Mucosa of rectum (tissue), 2 donors: ENCODE data around the gene TMEM255B.
"Not testable (repeated sequence)": the region's sequence is repeated elsewhere in the genome, so short reads cannot be mapped to it uniquely, and the experiment has no call there.

Experiments used
- H3K27ac ChIP-seq, 2 donors: one replicate each; pipeline ENCODE4 v1.7.0; 2013; ENCODE audit warnings: inconsistent platforms in 2 of 2, low read depth in 2 of 2, low read length in 2 of 2
- H3K27me3 ChIP-seq, 2 donors: one replicate each; pipeline ENCODE4 v1.7.0; 2013; ENCODE audit warnings: low read length in 2 of 2; ENCODE audit not compliant: control insufficient read depth in 2 of 2, insufficient read depth in 2 of 2
- H3K36me3 ChIP-seq, 2 donors: one replicate each; pipeline ENCODE4 v1.7.0; 2013; ENCODE audit warnings: low read length in 2 of 2; ENCODE audit not compliant: control insufficient read depth in 2 of 2, insufficient read depth in 2 of 2
- H3K4me1 ChIP-seq, 2 donors: one replicate each; pipeline ENCODE4 v1.7.0; 2013; ENCODE audit warnings: low read length in 2 of 2, mild to moderate bottlenecking in 1 of 2; ENCODE audit not compliant: control insufficient read depth in 2 of 2, insufficient read depth in 2 of 2
- H3K4me3 ChIP-seq, 2 donors: one replicate each; pipeline ENCODE4 v1.7.0; 2013; ENCODE audit warnings: low read length in 2 of 2
- H3K9ac ChIP-seq, 2 donors: one replicate each; pipeline ENCODE4 v1.7.0; 2013; ENCODE audit warnings: low read length in 2 of 2, low read depth in 1 of 2, mild to moderate bottlenecking in 1 of 2
- H3K9me3 ChIP-seq, 2 donors: one replicate each; pipeline ENCODE4 v1.7.0; 2013; ENCODE audit warnings: low read length in 2 of 2; ENCODE audit not compliant: control insufficient read depth in 2 of 2
- donor health status: healthy.
- donor health status: Normal muscosa, but diverticular disease.

The TMEM255B gene

GRCh38 chr13:113821847-113822246 lies 62.8 kb downstream of the TMEM255B start:
- no peaks in the 10 kb centered on the region for H3K9me3 ChIP-seq
- H3K4me1 ChIP-seq: peaks cover 2 to 5% of the 10 kb centered on the region in 2 donors
- H3K4me3 ChIP-seq: no peak overlapping the region
- no peak overlapping the region for H3K27ac ChIP-seq
- H3K27me3 ChIP-seq: no peaks in the 10 kb centered on the region
- peaks cover 12 to 22% of the 10 kb centered on the region in 2 donors for H3K36me3 ChIP-seq
- no peak overlapping the region for H3K9ac ChIP-seq

DNA sequence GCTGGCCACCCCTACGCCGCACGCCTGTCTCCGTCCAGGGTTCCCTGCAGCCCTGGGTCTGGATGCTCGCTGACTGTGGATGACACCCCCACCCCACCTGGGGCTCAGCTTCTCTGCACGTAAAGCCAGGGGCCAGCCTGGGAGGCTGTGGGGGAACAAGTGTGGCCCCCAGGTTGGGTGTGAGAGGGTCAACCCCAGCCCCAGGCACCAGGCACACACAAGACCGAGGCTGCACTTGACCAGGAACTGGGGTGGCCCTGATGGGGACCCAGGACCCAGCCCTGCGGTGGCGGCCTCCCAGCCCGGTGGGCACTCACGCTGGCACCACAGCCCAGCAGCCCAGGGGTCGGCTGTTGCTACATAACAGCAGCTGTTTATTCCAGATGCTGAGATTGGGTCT lies 63.2 kb downstream of the TMEM255B start:
- no peak overlapping the region for H3K9ac ChIP-seq
- peaks cover 2 to 5% of the 10 kb centered on the region in 2 donors for H3K4me1 ChIP-seq
- no peak overlapping the region for H3K4me3 ChIP-seq
- H3K36me3 ChIP-seq: peaks cover 15 to 26% of the 10 kb centered on the region in 2 donors
- no peak overlapping the region for H3K27ac ChIP-seq
- no peaks in the 10 kb centered on the region for H3K9me3 ChIP-seq
- H3K27me3 ChIP-seq: no peaks in the 10 kb centered on the region

DNA sequence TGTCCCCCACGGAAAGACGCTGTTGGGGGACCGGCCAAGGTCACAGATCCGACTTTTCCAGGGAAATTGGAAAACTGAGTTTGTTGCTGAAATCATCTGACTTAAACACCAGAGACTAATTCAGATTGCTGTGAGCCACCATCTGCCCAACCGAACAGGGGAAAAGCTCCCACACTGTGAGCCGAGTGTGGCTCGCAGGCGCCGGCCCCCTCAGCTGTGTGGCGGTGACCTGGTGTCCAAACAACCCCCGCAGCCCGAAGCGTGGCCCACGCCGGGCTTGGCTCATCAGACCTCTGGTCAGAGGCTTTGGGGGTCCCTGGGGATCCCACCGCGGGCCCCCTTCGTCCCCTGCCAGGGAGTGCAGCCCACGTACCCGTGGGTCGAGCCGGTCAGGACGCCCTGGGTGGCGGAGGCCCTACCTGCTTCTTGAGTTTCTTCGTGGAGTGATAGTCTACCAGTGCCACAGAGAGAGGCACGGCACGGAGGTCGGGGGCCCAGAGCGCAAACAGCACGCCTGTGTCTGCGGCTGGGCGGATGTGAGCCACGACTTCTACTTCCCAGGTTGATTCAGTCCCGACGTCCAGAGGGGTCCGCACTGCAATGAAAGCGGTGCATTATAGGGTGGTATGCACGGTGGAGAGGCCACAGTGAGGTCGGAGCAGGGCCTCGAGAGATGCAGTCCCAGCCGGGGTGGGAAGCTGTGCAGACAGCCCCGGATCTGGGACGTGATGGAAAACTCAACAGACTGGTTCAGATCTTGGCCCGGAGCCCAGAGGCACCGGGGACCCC lies 64.1 kb downstream of the TMEM255B start:
- Histone ChIP-seq H3K36me3 (peaks cover 20 to 30% of the 10 kb centered on the region in 2 donors), H3K9me3 (no peaks in the 10 kb centered on the region), H3K9ac (no peak overlapping the region), H3K4me3 (no peak overlapping the region), H3K27me3 (no peaks in the 10 kb centered on the region), H3K27ac (no peak overlapping the region), H3K4me1 (peaks cover 2 to 5% of the 10 kb centered on the region in 2 donors)

- Histone ChIP-seq H3K9me3 (no peaks in the 10 kb centered on the region), H3K27me3 (no peaks in the 10 kb centered on the region), H3K4me1 (peaks cover 2 to 5% of the 10 kb centered on the region in 2 donors), H3K9ac (no peak overlapping the region), H3K36me3 (peaks cover 24 to 36% of the 10 kb centered on the region in 2 donors), H3K4me3 (no peak overlapping the region), H3K27ac (no peak overlapping the region)
Observed at GRCh38 chr13:113823771-113824170, 64.7 kb downstream of the TMEM255B start.

GRCh38 chr13:113825841-113826240 lies 66.8 kb downstream of the TMEM255B start:
- H3K27ac ChIP-seq: no peak overlapping the region
- H3K4me1 ChIP-seq: peaks cover 2 to 5% of the 10 kb centered on the region in 2 donors
- peaks cover 26 to 36% of the 10 kb centered on the region in 2 donors for H3K36me3 ChIP-seq
- H3K27me3 ChIP-seq: no peaks in the 10 kb centered on the region
- H3K9ac ChIP-seq: no peak overlapping the region
- H3K9me3 ChIP-seq: no peaks in the 10 kb centered on the region
- no peak overlapping the region for H3K4me3 ChIP-seq

DNA sequence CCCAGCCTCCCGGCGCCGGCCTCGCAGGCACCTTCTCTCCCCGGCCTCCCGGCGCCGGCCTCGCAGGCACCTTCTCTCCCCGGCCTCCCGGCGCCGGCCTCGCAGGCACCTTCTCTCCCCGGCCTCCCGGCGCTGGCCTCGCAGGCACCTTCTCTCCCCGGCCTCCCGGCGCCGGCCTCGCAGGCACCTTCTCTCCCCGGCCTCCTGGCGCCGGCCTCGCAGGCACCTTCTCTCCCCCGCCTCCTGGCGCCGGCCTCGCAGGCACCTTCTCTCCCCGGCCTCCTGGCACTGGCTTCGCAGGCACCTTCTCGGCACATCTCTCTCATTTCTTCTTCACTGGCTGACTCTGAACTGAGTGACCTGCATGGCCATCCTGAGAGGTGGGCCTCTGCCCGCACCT lies 67.4 kb downstream of the TMEM255B start:
- not testable (repeated sequence) for H3K4me1 ChIP-seq, H3K9ac ChIP-seq, H3K4me3 ChIP-seq, H3K27me3 ChIP-seq, H3K27ac ChIP-seq, H3K9me3 ChIP-seq
- H3K36me3 ChIP-seq: peaks cover 24 to 36% of the 10 kb centered on the region in 2 donors

DNA sequence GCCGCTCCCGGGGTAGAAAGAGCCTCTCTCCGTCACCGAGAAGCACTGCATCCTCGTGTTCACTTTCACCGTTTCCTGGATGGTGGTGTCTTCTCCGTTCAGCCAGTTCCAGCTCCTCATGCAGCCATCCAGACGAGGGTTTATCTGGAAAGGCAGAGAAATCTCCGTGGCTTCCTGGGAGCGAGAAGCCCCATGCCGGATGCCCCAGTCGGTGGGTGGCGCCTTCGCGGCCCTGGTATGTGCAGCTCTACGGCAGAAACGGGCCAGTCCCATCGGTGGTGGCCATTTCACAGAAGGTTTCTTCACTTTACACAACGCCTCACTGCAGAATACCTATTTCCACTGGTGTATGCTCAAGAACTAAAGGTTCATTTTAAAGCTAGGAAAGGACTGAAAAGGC lies 68.0 kb downstream of the TMEM255B start:
- no peak overlapping the region for H3K9ac ChIP-seq
- no peaks in the 10 kb centered on the region for H3K4me1 ChIP-seq
- H3K27ac ChIP-seq: no peak overlapping the region
- H3K4me3 ChIP-seq: no peak overlapping the region
- no peaks in the 10 kb centered on the region for H3K27me3 ChIP-seq
- no peaks in the 10 kb centered on the region for H3K9me3 ChIP-seq
- peaks cover 21 to 33% of the 10 kb centered on the region in 2 donors for H3K36me3 ChIP-seq

DNA sequence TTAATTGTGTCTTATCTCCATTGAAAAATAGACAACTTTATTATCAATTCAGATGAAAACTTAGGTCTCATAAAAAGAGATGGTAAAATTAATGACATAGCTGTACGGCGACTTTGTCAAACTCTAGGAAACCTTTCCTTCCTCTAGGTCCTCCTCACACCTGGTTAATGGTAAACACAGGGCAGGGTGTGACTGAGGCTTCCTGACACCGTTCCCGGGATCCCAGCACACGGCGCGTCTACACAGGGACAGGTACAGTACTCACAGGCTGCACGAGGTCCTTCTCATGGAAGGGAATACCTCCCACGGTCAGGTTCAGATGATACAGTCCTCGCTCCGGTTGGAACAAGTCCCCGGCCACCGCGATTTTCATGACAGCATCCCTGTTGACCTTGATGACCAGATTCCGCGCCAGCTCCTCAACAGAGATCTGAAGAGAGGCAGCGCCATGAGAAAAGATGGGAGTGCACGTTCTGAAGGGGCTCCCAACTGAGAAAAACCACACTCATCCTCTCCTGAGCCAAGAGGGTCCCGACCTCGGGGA lies 69.3 kb downstream of the TMEM255B start:
- H3K36me3 ChIP-seq: peaks cover 28 to 31% of the 10 kb centered on the region in 2 donors
- H3K9me3 ChIP-seq: no peaks in the 10 kb centered on the region
- no peak overlapping the region for H3K27ac ChIP-seq
- H3K4me3 ChIP-seq: no peak overlapping the region
- no peak overlapping the region for H3K9ac ChIP-seq
- no peaks in the 10 kb centered on the region for H3K27me3 ChIP-seq
- no peaks in the 10 kb centered on the region for H3K4me1 ChIP-seq

DNA sequence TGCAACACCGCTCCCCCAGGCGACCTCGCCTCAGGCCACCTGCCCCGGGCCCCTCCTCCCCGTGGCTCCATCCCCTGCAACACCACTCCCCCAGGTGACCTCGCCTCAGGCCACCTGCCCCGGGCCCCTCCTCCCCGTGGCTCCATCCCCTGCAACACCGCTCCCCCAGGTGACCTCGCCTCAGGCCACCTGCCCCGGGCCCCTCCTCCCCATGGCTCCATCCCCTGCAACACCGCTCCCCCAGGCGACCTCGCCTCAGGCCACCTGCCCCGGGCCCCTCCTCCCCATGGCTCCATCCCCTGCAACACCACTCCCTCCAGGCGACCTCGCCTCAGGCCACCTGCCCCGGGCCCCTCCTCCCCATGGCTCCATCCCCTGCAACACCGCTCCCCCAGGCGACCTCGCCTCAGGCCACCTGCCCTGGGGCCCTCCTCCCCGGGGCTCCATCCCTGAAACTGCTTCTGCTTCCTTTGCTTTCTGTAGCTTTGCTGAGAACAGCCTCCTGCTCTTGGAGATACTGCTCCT lies 71.5 kb downstream of the TMEM255B start:
- H3K27ac ChIP-seq, H3K9me3 ChIP-seq, H3K27me3 ChIP-seq, H3K9ac ChIP-seq, H3K4me3 ChIP-seq, H3K4me1 ChIP-seq: not testable (repeated sequence)
- H3K36me3 ChIP-seq: peaks cover 36 to 38% of the 10 kb centered on the region in 2 donors

DNA sequence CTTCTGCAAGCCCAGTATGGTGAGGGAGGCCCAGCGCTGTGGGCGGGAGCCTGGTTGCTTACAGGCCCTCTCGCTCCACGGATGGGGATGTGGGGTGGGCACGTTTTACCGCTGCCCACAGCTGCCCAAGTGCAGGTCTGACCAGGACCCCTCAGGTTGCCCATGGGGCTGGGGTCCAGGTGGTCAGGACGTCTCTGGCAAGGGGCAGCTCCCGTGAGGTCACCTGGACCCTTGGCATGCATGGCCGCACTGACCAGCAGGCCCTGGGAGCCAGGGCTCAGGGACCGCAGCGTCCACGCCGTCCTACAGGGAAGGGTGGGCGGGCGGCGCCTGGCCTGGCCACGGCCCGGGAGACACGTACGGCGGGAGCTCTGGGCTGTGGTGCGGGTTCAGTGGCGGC lies 72.0 kb downstream of the TMEM255B start:
- no peaks in the 10 kb centered on the region for H3K4me1 ChIP-seq
- H3K4me3 ChIP-seq: no peak overlapping the region
- peaks cover 36 to 37% of the 10 kb centered on the region in 2 donors for H3K36me3 ChIP-seq
- H3K27ac ChIP-seq: no peak overlapping the region
- no peak overlapping the region for H3K9ac ChIP-seq
- H3K27me3 ChIP-seq: no peaks in the 10 kb centered on the region
- no peaks in the 10 kb centered on the region for H3K9me3 ChIP-seq
